Activated CD4-positive, alpha-beta T cell treated with anti-CD3 and anti-CD28 coated beads, Interleukin-2, Interleukin-4, amounts not matched to agents 100 ng/mL and 50 ng/mL, durations not matched to agents 16 hours and 8 hours (primary cell): ENCODE data around the gene EGFLAM.

Source experiments
- DNase-seq: peaks from one replicate; pipeline ENCODE4 v3.0.0-alpha.2; 2020; ENCODE audit warnings: low spot score

EGFLAM gene

DNA sequence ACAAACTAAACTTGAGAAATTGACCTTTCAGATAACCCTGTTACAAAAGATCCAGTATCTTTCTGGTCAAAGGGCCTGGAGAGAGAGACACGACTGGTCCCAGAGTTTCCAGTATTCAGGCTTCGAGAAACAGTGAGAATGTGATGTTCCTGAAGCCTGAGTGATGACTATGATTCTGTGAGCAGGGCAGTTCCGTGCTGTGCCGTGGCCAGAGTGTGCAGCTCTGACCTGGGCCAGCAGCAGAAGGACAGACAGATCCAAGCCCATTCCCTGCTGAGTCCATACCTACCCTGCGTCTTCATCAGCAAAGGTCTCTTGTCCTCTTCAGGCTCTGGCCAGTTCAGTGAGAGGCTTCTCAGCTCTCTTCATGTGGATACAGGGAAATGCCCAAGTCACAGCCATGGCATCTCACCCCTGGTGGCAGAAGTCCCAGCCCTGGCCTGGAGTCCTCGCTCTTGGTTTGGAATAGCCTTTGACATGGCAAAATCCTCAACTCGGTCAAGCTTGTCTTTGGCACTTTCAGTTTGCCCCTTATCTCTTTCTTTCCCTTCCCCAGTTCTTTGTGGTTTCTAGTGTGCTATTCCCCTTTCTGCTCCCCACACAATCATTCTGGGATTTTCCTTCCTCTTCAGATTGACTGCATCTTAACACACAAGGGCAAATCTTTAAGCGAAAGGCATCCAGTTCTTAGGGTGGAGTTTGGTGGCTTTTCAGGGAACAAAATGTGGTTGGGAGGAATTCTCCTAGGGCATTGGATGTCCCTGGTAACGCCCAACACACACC lies 190.4 kb downstream of the EGFLAM start:
- no peak for DNase-seq

DNA sequence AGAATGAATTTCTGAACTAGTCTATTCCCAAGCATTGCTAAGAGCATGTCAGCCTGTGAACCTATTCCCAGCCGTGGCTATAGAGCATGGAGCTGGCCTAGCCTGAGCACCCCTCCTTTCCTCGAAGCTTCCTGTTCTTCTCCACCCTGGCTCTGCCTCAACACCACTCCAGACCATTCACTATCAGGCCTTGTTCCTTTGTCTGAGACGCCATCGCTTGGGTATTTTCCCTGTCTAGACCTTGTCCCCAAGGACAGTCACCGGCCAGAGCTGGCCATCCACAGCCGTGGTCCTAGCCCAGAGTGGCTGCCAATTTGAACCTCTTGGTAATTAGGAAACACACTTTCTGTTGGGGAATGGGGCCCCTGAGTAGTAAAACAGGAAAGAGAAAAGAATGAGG lies 192.3 kb downstream of the EGFLAM start:
- DNase-seq = no peak

DNA sequence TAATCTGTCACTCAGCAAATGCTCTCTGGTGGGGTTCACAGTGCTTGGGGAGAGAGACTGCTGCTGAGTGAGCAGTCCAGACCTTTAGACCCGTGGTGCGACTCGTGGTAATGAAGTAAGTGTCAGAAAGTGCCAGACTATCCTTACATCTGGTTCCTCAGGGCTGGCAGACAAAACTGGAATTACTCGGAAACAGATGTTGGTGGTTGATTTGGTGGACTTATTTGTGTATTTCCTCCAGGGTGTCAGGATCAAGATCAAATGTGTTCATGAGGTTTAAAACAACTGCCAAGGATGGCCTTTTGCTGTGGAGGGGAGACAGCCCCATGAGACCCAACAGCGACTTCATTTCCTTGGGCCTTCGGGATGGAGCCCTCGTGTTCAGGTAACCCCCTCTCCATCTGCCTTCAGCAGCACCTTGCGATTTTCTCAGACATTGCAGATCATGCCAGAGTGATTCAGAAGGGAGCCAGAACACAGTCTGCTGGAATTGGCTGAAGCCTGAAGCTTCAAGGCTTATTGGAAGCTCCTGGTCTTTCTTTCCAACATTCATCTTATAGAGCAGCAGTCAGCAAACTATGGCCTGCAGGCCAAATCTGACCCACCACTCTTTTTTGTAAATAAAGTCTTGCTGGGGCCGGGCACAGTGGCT lies 192.8 kb downstream of the EGFLAM start:
- DNase-seq = no peak

DNA sequence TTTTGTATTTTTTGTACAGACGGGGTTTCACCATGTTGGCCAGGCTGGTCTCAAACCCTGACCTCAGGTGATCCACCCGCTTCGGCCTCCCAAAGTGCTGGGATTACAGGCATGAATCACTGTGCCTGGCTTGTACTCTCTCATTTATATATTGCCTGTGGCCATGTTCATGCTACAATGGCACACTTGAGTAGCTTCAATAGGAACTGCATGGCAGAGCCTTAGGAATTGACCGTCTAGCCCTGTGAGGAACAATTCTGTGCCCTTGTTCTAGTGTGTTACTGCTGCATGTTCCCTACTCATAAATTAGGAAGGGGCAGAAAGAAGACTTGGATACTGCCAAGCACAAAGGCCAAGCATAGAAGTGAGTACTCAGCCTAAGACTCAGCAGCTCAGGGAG lies 193.8 kb downstream of the EGFLAM start:
- DNase-seq = no peak

DNA sequence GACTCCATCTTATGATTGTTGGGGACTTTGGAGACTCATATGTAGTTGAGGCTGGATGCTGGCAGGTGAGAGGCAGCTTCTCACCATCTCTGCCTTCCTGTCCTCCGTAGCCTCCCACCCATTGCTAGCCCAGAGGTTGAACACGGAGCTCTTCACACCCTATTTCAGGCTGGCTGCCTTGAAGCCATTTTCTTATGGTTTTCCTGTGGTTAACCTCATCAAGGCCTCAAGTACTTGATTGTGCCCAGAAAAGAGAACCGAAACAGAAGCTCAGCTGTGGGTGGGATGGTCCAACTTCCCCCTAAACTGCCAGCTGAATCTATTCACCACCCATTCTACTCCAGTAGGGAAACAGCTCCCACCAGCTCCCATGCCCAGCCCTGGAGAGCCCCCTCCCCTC lies 195.1 kb downstream of the EGFLAM start:
- peak; percentile 69 for DNase-seq

DNA sequence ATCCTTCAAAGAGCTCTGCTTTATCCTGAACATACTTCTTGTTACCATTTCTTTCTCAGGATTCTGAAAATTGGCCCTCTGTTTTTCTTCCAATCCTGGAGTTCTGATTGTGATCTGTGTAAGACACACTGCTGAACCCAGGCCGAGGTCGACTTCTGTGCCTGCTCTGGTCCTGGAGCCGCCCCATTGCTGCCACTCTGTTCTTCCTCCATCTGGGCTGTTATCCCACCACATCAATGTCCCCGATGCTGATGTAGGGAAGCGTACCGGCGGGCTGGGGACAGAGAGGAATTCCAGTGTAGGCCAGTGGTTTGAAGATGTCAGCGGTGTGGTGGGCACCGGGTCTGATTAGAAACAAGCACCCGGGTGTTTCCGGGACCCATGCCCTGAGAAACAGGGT lies 195.6 kb downstream of the EGFLAM start:
- DNase-seq = no peak

DNA sequence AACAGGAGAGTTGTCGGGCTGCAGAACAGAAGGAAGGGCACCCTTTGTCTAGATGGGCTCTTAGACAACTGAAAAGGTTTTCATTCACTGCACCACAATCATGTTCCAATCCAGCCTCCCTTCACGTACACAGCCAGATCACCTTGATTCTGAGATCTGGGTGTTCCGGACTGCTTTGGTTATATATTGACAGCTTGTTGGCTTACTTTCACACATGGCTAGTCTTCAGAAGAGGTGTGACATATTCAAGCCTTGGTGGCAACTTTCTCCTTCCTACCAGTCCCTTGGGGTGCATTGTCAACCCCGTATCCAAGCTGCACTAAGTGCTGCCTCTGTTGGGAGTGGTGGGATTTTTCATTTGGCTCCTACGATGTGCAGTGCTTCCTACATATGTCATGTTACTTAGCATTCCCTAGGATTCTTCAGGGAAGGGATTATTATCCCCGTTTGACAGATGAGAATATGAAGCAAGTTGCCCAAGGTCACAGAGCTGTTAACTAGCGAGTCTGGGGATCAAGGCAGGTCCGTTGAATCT lies 197.5 kb downstream of the EGFLAM start:
- no peak for DNase-seq

DNA sequence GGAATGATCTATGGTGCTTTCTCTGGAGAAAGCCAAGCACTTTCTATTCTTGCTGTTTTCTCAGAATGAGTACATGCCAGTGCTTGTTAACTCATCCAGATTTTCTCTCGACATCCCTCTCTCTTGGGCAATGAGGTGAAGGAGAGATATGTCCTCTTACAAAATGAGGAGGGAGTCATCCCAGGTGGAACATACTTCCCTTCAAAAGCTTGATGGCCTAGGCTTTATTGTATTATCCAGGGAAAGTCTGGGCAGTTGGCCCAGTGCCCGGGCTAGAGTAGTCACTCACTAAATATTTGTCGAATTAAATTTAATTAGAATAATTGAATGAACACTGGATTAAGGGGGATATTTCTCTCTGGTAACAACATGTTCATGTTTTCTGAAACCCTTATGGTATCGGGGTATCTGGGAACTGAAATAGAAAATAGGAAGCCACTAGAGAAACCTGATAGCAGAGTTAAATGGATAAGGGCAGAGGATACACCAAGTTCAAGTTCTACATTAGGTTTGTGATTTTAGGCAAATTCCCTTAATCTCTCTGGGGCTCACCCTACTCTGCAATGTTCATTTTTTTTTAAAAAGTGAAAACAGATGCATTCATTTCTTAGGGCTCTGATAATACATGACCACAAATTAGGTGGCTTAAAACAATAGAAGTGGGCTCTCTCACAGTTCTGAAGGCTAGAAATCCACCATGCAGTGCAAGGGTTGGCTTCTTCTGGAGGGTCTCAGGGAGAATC lies 198.5 kb downstream of the EGFLAM start:
- no peak for DNase-seq

DNA sequence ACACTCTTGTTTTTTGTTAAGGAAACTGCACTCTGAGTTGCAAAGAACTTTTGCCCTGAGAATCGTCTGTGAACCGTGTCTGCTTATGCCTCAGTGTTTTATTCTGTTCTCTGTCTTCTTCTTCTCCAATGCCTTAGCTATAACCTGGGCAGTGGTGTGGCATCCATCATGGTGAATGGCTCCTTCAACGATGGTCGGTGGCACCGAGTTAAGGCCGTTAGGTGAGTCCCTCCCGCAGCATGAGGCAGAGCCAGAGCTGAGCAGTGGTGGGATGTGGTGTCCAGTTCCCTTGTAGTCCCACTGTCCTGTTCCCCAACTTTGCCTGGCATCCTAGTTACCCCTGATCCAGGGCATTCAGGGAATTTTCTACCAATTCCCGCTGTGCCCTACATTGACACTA lies 199.8 kb downstream of the EGFLAM start:
- DNase-seq = no peak

DNA sequence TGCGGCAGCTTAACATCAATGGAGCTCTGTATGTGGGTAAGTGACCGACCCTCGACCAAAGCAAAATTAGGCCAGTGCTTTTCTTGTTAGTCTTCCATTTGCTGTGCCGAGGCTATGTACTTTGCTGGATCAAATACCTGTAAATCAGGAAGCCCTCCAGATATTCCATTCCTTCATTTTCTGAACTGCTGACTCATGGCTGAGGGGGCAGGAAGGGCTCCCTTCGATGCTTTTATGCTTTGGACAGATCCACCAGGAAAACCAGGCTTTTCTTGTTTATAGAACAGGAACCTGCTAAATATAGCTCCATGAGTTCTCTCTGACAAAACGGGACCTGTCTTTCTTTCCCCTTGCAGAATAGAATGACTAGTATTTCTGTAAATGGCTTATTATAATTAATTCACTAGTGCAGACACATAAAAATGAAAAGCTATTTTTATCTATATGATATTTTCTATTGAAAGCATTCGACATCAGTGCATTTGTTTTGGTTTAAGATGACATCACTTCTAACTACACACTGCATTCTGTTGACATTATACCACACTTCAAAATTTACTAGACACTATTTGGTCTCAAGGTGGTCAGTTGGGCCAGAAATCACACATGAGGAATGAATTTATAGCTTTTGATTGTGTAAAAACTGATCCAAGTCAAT lies 204.7 kb downstream of the EGFLAM start:
- DNase-seq = no peak

DNA sequence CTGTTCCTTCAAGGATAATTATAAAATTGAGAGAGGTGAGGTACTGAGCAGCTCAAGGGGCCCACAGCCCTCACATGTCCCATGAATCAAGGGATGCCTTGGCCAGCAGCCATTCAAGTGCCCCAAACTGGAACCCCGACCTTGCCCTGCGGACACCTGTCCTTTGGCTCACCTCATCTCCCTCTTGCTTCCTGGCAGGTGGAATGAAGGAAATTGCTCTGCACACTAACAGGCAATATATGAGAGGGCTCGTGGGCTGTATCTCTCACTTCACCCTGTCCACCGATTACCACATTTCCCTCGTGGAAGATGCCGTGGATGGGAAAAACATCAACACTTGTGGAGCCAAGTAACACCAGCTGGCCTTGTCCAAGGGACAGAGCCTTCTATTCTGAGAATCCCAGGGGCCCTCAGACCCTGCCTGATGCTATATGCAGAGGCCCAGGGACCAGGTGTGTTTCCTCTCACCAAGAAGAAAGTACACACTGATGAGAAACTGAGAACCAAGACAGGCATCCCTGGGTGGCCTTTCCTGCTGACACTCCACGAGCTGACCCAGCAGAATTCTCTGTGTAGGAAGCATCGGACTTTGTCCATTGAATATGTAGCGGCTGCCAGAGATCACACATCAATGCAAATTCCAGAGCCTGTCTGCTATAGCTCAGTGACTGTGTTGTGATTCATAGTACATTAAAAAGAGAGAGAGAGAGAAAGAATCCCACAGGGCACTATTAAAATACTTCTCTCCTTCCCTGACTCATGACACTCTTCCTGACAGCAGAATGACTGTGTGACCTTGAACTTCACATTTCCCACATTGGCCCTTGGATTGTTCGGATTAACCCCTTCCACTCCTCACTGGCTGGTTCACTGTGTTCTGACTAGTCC lies 205.5 kb downstream of the EGFLAM start:
- no peak for DNase-seq

DNA sequence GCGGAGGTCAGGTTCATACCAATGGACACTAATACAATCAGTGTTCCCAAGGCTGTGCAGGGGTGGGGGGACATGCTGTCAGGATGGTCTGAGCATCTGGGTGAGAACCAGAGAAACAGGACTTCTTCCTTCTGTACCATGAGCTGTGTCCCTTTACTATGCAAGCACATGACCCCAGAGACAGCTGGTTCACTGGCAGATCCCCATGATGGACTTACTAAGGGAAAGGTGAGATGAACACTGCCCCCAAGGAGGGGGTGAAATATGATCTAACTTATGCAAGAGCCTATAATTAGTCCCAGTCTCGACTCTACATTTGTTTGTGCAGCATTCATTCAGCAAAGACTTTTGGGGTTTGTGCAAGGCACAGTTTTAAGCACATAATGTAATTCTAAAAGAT lies 206.7 kb downstream of the EGFLAM start:
- DNase-seq = no peak

DNA sequence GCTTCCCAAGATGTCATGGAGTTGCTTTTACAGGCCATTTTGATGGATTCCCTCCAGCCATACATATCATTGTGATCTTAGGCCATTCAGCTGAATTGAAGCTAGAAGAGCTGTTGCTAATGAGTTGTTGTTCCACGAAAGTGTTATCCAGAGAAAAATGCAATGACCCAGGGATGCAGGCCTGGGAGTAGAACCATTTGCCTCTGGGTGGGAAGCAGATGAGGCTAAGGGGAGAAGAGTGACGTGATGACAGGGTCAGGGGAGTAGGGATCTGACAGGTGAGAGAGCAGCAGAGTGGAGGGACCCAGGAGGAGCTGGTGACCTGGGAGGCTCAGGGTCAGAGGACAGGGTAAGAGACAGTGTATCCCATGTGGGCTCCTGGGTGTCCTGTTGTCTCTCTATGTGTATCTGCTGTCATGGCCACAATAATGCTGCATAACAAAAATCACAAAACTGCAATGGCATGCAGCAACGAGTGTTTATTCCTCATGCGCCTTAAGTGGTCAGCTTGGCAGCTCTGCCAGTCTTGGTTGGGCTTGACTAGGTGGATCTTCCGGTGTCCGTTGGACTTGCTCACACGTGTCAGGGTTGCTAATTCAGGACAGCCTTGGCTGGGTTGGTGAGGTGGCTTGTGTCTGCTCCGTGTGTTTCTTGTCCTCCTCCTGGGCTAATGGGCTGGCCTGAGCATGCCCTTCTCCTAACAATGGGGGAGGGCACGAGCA lies 207.5 kb downstream of the EGFLAM start:
- DNase-seq = no peak

DNA sequence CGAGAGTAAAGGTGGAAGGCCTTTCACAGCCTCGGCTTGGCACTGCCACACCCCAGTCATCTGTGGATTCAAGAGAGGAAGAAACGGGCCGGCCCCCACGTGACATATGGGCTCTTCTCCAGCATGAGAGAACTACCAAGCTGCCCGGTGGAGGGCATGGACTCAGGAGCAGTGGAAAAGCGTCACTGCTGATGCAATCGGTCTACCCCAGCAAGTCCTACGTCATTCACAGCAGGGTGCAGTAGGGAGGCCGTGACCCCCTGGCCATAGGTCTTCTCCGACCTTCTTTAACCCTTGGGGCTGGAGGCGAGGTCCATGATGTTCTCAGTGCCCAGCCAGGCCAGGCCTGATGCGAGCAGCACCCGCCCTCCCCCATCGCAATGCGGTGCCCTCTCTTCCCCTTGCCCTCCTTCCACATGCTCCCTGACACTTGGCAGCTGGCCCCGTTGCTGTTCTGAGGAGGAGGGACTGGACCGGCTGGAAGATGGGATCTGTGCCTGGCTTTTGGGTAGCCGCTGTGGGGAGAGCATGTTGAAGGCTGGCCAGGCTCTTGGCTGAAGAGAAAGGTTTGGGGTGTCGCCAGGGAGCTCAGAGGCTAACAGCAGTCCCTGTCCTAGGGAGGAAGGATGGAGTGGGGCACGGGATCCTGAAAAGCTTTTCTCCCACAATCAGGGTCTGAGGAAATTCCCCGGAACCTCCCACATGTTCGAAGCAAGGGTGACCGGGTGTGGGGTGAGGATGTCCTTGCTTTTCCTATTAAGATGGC lies 208.2 kb downstream of the EGFLAM start:
- DNase-seq = no peak

DNA sequence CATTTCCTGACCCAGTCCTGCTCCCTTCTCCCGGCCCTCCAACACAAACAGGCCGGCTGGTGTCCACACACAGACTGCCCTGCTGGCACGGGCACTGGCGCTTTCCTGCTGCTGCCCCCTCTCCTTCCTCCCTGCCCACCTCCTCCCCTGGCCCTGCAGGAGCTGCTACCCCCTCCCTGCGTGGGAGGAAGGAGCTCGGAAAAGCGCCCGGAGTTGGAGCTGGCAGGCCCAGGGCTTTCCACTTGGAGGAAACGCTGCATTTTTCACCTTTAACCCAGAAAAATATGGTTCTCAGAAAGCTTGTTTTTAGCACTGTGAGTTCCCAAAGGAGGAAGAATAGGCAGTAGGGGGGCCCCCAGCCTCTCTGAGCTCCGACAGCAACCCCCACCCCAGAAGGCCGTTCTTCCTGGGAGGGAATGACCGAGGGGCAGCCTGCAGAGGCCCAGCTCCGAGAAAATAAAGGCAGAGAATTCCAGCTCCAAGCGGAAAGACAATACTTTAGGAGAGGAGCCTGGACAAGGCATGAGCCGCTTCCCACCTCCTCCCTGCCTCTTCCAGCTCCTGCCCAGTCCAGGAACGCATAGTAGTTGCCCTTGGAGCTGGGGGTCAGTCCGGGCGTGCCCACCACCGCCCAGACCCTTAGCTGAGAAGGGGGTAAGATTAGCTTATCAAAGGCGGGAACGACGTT lies 209.1 kb downstream of the EGFLAM start:
- no peak for DNase-seq

DNA sequence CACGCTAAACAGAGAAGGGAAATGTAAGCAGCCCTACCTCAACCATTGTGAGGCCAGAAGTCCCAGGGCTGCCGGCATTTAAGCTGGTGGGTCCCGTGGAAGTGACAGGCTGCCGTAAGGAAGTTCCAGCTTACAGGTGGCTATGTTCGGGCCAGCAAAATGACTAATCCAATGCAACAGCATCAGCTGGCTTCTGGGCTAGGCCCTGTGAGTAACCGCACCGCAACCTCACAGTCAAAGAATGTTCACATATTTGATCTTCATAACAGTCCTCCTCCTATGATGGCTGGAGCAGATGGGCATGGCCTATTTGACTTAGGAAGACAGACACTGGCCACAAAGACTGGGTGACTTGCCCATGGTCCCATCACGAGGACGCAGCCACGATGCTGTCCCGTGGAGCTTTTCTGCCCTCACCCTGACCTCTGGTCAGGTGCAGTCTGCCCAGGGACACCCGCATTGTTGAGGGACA lies 209.9 kb downstream of the EGFLAM start:
- DNase-seq = no peak

DNA sequence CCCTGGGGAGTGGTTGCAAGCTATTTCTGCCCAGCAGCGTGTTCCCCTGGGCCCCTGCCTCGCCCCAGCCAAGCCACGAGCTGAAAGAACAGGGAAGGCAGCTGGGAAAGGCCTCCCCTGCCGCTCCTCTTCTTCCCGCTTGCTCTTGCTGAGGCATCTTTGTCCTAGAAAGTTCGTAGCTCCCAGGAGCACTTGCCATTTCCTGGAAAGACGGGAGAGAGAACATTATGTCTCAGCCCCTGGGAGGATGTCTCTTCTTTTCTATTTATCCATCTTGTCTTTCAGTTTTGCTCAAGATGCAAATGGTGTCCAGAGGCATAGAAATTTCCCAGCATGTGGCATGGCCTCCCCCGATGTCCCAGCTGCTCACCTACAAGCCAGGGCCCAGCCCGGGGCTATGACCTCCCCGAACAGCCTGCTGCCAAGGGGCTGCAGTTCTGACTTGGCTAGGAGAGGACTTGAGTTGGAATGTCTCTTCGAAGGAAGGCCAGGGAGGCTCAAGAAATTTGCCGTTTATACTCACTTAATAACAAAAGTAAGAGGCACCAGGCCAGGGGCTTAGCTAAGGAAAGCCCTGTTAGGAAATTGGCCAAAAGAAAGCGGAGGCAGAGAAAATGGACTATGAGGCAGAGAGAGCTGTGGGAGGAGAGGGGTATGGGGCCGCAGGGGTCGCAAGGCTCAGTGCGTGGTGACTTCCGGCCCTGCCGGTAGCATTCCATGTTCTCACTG lies 210.8 kb downstream of the EGFLAM start:
- DNase-seq = no peak

DNA sequence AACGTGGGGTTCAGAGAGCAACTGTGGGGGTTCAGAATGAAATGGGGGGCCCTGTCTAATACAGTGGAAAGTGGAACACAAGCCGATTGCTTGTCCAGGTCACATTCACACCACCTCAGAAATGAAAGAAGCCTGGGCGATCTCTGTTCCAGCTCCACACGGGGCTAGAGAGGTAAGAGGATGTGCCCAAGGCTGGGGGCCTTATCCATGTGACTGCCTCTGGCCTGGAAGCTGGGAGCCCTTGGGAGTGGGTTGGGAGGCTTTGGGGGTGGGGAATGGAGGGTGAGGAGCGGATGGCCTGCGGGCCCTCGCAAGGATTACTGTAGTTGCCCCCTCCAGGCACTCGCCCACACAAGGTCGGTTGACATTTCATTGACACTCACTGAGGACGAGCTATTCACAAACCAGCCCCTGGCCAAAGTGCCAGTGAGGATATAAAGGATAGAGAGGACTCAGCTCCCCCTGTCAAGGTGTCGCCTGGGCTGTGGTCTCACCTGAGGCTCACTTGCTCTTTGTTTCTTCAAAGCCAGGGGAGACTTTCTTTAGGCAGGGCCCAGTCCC lies 211.4 kb downstream of the EGFLAM start:
- DNase-seq = no peak
